Measurements from ENCODE around the gene RYK. TPM values are rescaled to one million over a fixed set of nuclear protein-coding genes. Genes with fewer than 3 reads are reported as not detected.

Gene RYK
- total RNA-seq, 6 experiments from 2014 or later: 46.0 to 54.2 (median 49.9) TPM

GRCh38 chr3:134126153-134126552 is 124.5 kb downstream of the RYK start:
- Mint-ChIP-seq H3K36me3 (ENCODE audit: low read depth) (peaks cover 32% of the 10 kb centered on the region), H3K4me3 (no peak overlapping the region), H3K27ac (no peak overlapping the region), H3K9me3 (peaks cover 20% of the 10 kb centered on the region), H3K4me1 (ENCODE audit: low read depth) (no peaks in the 10 kb centered on the region), H3K27me3 (ENCODE audit: insufficient read depth) (no peaks in the 10 kb centered on the region)
- peak; percentile 57 for TF ChIP-seq CTCF (IDR thresholded peaks at IDR 0.05)
- DNase-seq: no peak

GRCh38 chr3:134114726-134115125 is 135.9 kb downstream of the RYK start:
- no peak overlapping the region for H3K27ac Mint-ChIP-seq
- peaks cover 7% of the 10 kb centered on the region for H3K9me3 Mint-ChIP-seq
- no peak for TF ChIP-seq CTCF (IDR thresholded peaks at IDR 0.05)
- H3K4me3 Mint-ChIP-seq: no peak overlapping the region
- H3K4me1 Mint-ChIP-seq (ENCODE audit: low read depth): no peaks in the 10 kb centered on the region
- no peaks in the 10 kb centered on the region for H3K27me3 Mint-ChIP-seq (ENCODE audit: insufficient read depth)
- DNase-seq: no peak
- peaks cover 2% of the 10 kb centered on the region for H3K36me3 Mint-ChIP-seq (ENCODE audit: low read depth)

- no peaks in the 10 kb centered on the region for H3K4me1 Mint-ChIP-seq (ENCODE audit: low read depth)
- H3K36me3 Mint-ChIP-seq (ENCODE audit: low read depth): no peaks in the 10 kb centered on the region
- TF ChIP-seq CTCF (IDR thresholded peaks at IDR 0.05): no peak
- no peak overlapping the region for H3K27ac Mint-ChIP-seq
- no peak for DNase-seq
- H3K4me3 Mint-ChIP-seq: no peak overlapping the region
- H3K9me3 Mint-ChIP-seq: no peaks in the 10 kb centered on the region
- H3K27me3 Mint-ChIP-seq (ENCODE audit: insufficient read depth): no peaks in the 10 kb centered on the region
Measured at GRCh38 chr3:134111616-134112015, 139.0 kb downstream of the RYK start.

- Mint-ChIP-seq H3K4me1 (ENCODE audit: low read depth) (no peaks in the 10 kb centered on the region), H3K9me3 (no peaks in the 10 kb centered on the region), H3K36me3 (ENCODE audit: low read depth) (no peaks in the 10 kb centered on the region), H3K4me3 (no peak overlapping the region), H3K27me3 (ENCODE audit: insufficient read depth) (no peaks in the 10 kb centered on the region), H3K27ac (no peak overlapping the region)
- TF ChIP-seq CTCF (IDR thresholded peaks at IDR 0.05): no peak
- DNase-seq: no peak
Measured at GRCh38 chr3:134110963-134111362, 139.7 kb downstream of the RYK start.

Other genes starting within 250 kb of the RYK start
- gene SLCO2A1, start 220.9 kb downstream of the RYK start, total RNA-seq (2021; fragmentation: NEBNext Ultra II Directional; extraction: Animal tissue kit (Norgen Biotek cat#: 25700)): under 1 TPM in 2 of 6 experiments, not detected in 4; 0.13 to 0.17 TPM
- gene AMOTL2, start 123.6 kb upstream of the RYK start, total RNA-seq (2021; fragmentation: NEBNext Ultra II Directional; extraction: Animal tissue kit (Norgen Biotek cat#: 25700)): 100 to 1,000 TPM; 244 to 311 (median 274) TPM
- gene ANAPC13, start 235.1 kb upstream of the RYK start, total RNA-seq (2021; fragmentation: NEBNext Ultra II Directional; extraction: Animal tissue kit (Norgen Biotek cat#: 25700)): 100 to 1,000 TPM; 123 to 152 (median 137) TPM
- gene CEP63, start 235.2 kb upstream of the RYK start, total RNA-seq (2021; fragmentation: NEBNext Ultra II Directional; extraction: Animal tissue kit (Norgen Biotek cat#: 25700)): 10 to 100 TPM; 17.3 to 23.3 (median 21.3) TPM